GM18873 (cell line): ENCODE measurements around the gene NSMF.

Experiments
- ATAC-seq: cut with Tn5 transposase; IDR thresholded peaks from one replicate; pipeline ENCODE4 v1.9.1; 2021; ENCODE audit warnings: mild to moderate bottlenecking, moderate library complexity, moderate number of reproducible peaks; ENCODE audit not compliant: unreplicated experiment, low FRiP score

NSMF gene

GRCh38 chr9:137449081-137449844, 9.9 kb downstream of the NSMF start:
- no peak for ATAC-seq

GRCh38 chr9:137448602-137448962, 10.6 kb downstream of the NSMF start:
- no peak for ATAC-seq

GRCh38 chr9:137447722-137448601, 11.2 kb downstream of the NSMF start:
- ATAC-seq = no peak

GRCh38 chr9:137446851-137447471, 12.2 kb downstream of the NSMF start:
- ATAC-seq = no peak

GRCh38 chr9:137445930-137446431, 13.2 kb downstream of the NSMF start:
- ATAC-seq = no peak

- ATAC-seq = no peak
Measured at GRCh38 chr9:137445275-137445807, 13.8 kb downstream of the NSMF start.

- ATAC-seq = no peak
Measured at GRCh38 chr9:137444106-137444790, 14.9 kb downstream of the NSMF start.

- ATAC-seq = no peak
Measured at GRCh38 chr9:137441935-137442321, 17.2 kb downstream of the NSMF start.

GRCh38 chr9:137441289-137441934, 17.7 kb downstream of the NSMF start, which contains the start of gene ENTPD8:
ENTPD8 (minus strand) TSS chr9:137441357; CDS start chr9:137438285, 3,072 bp downstream.
- no peak for ATAC-seq

- no peak for ATAC-seq
Measured at GRCh38 chr9:137439158-137439714, 19.9 kb downstream of the NSMF start.

GRCh38 chr9:137438591-137439157, 20.5 kb downstream of the NSMF start:
- no peak for ATAC-seq

GRCh38 chr9:137437691-137438590, 21.2 kb downstream of the NSMF start:
- ATAC-seq = no peak

GRCh38 chr9:137436761-137437600, 22.2 kb downstream of the NSMF start:
- ATAC-seq = no peak

GRCh38 chr9:137435980-137436760, 23.0 kb downstream of the NSMF start:
- no peak for ATAC-seq

- no peak for ATAC-seq
Measured at GRCh38 chr9:137435381-137435891, 23.7 kb downstream of the NSMF start.
